GM18907 (cell line): ENCODE measurements around the gene MACIR.
A peak's percentile ranks its signal among the peaks of the same experiment; 100 is the strongest.
"Not testable (repeated sequence)": the region's sequence is repeated elsewhere in the genome, so short reads cannot be mapped to it uniquely, and the experiment has no call there.

Experiments
- ATAC-seq: cut with Tn5 transposase; IDR thresholded peaks from one replicate; pipeline ENCODE4 v1.9.1; 2021; ENCODE audit warnings: mild to moderate bottlenecking, moderate library complexity; ENCODE audit not compliant: unreplicated experiment

Gene MACIR, protein sequence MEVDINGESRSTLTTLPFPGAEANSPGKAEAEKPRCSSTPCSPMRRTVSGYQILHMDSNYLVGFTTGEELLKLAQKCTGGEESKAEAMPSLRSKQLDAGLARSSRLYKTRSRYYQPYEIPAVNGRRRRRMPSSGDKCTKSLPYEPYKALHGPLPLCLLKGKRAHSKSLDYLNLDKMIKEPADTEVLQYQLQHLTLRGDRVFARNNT

DNA sequence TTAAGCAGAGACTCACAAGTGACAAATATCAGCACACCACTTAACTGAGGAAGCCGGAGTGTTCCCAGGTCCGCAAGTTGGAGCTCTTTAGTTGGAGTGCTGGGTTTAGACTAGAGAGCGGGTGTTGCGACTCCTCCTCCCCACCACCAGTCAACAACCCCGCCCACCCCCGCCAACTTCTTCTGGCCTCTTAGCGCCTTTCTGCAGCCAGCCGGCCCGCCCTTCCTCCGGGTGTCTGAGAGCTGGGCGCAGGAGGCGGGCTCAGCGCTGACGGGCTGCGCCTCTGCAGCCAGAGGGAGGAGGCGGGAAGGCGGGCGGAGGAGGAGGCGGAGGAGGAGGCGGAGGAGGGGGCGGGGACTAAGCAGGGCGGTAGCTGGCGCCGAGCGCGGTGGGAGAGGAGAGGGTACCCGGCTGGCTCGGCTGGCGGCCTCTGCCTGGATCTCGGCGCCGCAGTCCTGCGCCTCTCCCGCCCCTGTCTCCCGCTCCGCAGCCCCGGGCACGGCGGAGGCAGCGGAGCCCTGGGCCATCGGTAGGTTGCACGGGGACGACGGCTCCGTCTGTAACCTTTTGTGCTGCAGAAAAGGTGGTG is at the start of gene MACIR:
Gene MACIR, plus strand, starts transcription at position 396 of the 589 bp plus-strand sequence. CDS start 17,157 bp downstream, outside the sequence.
- peak; percentile 85 for ATAC-seq

DNA sequence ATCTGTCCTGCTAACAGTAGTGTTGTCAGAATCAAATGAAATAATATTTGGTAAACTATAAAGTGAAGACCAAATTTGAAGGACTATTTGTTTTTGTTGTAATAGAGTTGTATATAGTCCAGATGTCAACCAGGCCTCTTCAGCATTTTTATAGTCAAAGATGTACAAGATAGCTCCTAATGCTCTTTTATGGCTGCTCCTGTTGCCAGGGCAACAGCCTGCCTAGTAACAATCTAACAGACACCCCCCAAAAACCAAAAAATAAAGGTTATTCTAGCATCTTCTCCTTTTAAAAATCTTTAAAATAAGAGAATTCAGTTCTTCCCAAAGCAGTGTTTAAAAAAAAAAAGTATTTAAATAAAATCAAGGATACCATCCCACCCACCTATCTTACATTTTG is 49.5 kb upstream of the MACIR start:
- no peak for ATAC-seq

DNA sequence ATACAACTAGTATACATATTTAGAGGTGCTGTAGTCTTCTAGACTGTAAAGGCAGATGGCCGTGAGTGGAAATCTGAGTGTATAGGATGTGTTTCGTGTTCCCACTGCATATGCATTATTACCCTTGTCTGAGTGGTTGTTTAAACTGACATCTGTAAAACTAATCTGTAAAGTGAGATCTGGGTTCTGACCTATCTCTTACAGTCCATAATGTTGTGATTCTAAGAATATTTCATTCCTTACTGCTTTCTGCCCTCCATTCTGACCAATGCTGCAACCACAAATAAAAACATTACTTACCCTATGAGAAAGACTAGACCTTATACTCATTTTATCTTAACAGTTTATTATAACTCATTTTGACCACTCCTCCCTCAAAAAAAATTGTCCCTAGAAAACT is 47.6 kb upstream of the MACIR start:
- no peak for ATAC-seq

DNA sequence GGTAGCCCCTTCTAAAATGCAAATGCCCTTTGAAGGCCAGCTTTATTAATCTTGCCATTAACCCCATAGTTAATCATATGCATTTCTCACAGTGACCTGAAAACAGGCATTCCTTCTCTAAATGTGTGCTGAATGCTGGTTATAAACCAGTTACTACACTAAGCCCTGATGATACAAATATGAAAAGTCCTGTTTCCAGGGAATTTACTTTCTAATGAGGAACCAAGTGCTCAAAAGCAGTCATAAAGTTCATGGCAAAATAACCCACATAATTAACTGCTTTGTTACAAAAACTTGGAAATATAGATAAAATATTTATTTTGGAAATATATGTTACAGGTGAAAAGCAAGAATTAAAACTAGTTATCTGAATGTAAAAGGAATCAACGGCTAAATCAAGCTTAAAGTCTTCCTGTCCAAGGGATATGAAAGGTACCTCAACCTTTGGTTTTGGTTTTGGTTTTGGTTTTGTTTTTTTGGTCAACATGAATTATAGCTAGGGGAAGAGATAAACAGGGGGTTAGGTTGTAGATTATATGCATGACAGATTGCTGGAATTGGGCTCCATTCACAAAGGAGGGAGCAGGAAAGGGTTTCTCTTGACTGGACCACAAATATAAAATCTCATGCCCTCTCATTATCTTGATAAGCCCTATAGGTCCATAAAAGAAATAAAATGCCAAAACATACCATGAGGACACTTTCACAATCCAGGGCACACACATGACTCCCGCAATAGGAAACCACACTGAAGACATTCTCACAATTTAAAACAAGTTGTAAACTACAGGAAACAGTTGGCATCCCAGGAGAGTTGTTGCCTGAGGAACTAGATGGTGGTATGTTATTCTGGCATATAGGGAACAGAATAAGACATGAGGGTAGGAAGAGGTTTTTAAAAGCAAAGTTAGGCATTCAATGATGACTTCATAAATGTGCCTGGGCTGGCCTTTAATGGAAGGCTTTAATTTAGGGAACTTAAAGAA is 46.7 kb upstream of the MACIR start:
- ATAC-seq: peak; percentile 91

DNA sequence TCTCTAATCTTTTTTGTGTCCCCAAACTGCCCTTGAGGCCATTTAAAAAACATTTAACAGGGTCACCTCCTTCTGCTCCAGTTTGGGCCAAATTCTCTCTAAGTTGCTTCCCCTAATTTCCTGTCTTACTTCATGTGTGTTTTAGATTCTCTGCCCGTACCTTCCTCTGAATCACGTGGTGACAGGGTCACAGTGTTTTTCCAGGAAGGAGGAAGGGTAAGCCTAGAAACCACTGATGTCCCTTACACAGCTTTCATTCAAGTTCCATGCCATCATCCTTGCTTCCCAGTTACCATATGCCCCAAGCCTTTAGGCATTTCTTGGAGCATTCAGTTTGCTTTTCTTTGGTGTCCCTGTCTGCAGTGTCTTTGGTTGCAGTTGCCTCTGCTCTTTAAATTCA is 42.4 kb upstream of the MACIR start:
- ATAC-seq: no peak

DNA sequence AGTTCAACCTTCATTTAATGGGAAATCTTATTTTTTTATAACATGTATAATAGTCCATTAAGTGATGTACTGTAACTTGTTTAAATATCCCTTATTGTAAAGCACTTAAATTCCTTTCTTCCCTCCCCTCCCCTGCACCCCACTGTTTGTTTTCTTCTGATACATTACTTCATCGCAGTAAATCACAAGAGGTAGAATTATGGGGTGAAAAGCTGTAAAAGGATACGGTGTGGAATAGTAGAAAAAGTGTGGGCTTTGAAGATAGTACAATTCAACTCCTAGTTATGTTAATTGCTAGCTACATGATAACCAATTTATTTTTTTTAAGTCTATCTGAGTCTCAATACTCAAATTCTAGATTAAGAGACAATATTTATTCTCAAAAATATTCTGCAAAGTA is 41.9 kb upstream of the MACIR start:
- ATAC-seq: no peak

DNA sequence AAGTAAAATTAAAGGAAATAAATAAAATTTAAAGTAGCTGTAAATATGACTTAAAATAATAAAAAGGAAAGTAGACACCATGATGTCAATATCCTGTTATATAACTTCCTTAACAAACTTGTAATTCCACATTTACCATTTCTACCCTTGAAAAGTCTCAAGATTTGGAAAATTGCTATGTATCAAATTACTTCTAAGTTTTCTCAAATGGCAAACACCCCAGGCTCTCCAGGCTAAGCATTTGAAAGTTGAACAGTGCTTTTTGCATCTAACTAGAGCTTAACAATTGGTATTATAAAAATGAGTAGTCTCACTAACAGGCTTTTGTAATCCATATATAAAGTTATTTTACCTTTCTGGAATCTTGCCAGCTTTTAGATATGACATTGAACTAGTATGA is 41.5 kb upstream of the MACIR start:
- ATAC-seq: no peak

DNA sequence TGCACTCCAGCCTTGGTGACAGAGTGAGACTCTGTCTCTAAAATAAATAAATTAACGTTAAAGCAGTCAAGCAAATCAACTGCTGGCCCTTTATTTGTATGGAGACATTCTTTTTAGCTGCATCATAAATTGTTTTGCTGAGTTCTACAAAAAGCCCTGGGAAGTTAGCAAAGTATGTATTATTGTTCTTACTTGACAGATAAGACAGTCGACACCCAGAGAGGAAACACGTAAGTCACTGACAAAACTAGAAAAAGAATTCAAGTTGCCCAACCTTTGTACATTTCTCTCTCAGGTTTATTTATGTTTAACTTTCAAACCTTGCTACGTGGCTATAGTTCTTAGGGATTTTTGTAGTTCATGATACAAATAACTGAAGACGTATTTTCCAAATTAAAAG is 40.4 kb upstream of the MACIR start:
- ATAC-seq: no peak

DNA sequence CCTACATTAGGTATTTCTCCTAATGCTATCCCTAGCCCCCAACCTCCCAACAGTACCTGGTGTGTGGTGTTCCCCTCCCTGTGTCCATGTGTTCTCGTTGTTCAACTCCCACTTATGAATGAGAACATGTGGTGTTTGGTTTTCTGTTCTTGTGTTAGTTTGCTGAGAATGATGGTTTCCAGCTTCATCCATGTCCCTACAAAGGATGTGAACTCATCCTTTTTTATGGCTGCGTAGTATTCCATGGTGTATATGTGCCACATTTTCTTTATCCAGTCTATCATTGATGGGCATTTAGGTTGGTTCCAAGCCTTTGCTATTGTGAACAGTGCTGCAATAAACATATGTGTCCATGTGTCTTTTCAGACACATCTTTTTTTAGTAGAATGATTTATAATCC is 39.5 kb upstream of the MACIR start:
- ATAC-seq: not testable (repeated sequence)

DNA sequence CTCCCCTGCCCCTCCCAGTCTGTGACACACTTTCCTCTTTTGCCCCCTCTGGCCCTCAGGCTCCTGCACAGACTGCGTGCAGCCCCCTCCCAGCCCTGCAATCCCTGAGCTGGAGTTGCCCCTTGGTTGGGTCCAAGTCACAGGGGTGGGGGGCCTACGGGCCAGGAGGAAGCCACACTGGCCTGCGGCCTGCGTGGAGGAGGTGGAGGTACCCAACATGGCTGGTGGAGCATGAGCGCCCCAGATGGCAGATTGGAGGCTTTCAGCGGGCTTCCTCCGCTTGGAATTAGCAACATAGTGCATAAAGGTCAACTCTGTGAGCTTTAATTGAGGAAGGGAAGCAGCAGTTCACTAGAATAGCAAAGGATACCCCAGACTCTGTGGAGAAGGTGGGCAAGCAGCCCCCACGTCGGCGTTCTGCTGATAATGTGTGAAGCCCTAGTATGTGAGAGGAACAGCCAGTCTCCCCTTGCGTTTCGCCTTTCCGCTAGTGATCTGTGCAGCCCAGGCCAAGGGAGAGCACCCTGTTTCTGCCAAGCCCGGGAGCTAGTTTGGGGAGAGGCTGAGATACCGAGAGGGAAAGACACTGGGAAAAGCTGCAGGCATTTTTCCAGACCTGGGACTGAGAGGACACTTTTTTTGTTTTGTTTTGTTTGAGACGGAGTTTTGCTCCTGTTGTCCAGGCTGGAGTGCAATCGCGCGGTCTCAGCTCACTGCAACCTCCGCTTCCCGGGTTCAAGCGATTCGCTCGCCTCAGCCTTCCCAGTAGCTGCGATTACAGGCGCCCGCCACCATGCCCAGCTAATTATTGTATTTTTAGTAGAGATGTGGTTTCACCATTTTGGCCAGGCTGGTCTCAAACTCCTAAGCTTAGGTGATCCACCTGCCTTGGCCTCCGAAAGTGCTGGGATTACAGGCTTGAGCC is 35.3 kb upstream of the MACIR start:
- ATAC-seq: no peak

DNA sequence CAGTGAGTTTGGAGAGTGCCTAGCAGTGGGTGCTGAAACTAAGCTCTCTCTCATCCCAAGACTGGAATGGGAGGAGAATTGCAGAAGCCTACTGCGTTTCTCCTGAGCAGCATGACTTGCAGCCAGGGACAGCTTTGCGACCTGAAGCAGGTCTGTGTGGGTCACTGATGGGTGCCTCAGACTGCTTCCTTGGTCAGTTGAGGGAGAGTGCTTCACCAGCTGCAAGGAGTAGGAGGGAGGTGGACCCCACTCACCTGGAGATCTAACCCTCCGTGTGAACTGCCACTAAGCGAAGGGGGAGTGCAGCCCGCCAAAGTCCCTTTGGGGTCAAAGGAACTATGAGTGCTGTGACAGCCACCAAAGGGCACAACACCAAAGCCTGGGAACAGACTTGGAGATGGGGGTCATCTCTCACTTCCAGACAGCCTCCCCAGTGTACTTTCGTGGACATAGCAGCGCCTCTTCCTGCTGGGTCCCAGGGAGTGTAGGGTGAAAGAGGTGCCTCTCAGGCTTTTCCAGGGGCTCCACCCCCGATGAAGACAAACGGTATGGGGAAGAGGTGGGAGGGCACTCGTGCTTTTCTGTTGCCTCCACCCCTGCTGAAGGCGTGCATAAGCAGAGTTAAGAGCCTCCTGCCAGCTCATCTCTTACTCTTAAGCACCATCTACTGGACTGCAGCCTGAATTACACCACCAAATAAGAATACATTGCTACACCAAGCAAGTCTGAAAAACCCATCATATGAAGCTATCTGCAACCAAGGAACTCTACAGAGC is 34.3 kb upstream of the MACIR start:
- peak; percentile 96 for ATAC-seq

DNA sequence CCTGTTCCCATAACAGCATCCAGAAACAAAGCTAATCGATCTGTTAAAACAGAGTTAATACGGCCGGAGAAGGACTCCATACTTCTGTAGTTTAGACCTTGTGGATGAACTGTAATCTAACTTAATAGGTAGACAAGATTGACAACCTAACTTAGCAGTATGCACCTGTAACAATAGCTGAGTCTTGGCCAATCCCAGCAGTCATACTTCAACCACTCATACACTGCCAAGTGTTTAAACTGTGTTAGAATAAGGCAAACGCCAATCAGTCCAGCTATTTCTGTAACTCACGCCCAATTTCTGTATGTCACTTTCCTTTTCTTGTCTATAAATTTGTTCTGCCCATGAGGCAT is 33.7 kb upstream of the MACIR start:
- no peak for ATAC-seq

DNA sequence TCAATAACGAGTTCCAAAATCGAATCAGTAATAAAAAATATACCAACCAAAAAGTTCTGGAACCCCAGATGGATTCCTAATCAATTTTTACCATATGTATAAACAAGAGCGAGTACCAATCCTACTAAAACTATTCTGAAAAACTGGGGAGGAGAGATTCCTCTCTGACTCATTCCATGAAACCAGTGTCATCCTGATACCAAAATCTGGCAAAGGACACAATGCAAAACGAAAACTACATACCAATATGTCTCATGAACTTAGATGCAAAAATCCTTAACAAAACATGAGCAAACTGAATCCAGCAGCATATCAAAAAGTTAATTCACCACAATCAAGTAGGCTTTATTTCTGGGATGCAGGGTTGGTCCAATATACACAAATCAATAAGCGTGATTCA is 30.5 kb upstream of the MACIR start:
- ATAC-seq: no peak

DNA sequence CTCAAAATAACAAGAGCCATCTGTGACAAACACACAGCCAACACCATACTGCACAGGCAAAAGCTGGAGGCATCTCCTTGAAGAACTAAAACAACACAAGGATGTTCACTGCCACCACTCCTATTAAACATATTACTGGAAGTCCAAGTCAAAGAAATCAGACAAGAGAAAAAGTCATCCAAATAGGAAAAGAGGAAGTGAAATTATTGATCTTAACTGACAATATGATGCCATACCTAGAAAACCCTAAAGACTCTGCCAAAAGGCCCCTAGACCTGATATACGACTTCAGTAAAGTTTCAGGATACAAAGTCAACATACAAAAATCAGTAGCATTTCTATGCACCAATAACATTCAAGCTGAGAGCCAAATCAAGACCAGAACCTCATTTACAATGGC is 30.0 kb upstream of the MACIR start:
- no peak for ATAC-seq

DNA sequence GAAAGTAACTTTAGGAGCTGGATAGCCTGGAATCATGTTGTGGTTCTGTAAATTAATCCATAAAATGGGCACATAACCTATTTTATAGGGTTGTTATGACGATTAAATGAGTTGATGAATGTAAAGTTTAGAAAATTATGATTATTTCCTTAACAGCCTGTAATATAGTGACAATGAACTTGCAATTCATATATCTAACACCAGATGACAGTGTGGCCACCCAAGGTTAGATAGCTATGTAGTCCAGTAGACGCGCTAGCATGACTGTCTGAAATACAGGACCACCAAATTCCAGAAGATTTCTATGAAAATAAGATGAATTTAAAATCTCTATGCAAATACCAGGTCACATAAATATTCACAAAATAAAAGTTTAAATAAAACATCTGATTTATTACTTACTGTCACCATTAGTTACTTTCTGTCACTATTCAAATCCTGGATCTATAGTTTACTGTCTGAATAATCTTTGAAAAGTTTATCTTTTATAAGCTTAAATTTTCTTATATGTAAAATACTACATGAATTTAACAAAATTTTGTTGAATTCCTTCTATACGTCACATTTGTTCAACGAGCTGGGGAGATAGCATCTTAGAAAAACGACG is 26.1 kb upstream of the MACIR start:
- peak; percentile 90 for ATAC-seq

DNA sequence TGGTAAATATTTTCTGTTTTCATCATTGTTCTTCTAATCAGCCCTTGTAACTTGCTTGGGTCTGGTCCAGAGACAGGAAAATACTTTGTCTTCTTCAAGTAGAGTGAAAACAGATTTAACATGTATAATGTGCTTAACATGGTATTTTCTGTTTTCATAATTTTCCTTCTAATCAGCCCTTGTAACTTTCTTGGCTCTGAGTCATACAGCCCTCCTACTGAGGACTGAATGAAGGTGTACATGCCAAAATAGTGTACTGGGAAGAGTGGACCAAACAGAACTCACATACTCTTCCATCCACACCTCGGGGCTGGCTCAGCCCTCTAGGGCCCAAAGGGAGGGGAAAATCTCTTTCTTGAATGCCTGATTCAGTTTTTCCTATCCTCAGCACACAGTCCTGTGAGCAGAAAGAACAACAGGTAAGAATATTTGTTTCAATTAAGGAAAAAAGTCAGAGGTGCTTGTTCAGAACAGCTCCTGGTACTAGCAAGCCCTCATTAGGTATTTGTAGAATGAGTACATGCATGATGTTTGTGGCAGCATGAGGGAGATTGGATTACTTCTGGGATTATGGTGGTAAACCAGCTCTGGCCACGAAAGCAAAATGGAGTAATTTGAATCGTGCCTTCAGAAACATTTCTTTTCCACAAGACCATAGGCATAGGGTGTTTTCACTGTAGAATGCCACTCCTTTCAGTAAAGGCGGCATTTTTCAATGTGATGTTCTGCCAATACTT is 24.2 kb upstream of the MACIR start:
- no peak for ATAC-seq

DNA sequence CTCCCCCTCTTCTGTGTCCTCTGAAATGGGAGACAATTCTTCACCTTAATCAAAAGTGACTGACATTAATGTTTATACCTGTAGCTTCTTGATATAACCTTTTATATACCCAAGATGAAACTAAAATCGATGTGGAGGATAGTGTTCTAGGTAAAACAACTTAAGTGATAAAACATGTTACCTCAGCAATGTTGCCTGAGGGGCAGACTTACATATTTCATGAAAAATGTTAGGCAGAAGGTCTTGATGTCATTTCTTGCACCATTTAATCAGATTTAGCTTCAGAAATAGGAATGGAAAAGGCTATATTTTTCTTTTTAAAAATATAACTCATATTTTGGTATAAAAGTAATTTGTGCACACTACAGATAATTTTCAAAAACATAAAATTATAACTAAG is 22.7 kb upstream of the MACIR start:
- no peak for ATAC-seq

DNA sequence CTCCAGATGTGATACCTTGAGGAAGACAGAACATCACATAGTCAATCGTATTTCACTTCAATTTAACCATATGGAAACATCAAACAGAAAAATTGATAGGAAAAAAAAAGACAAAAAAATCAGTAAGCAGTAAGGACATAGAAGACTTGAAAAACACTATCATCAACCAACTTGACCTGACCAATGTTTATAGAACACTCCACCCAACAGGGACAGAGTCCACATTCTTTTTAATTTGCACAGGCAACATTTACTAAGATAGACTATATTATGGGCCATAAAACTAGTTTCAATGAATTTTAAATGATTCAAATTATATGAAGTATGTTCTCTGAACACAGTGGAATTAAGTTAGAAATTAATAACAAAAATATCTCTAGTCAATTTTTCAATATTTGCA is 20.8 kb upstream of the MACIR start:
- no peak for ATAC-seq

DNA sequence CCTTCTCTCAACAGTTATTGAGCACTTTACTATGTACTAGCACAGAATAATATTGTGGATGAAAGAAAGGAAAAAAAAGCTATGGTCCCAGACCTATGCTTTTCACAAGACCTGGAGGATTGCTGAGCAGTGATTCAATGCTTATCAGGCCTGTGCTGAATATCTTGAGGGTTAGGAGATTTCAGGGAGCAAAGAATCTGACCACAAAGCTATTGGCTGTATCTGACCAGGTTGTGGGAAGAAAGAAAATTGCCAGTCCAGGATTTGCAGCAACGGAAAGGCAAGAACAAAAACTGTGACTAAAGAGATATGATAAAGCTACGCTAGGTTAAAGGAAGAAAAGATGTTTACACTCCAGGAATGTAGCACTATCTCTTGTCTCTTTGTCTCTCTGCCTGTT is 14.9 kb upstream of the MACIR start:
- ATAC-seq: no peak
